Lower leg skin (tissue), 3 donors: ENCODE results near the gene CDC16.

ENCODE experiments used
- POLR2A ChIP-seq, 2 donors: fragments of 450-650 bp; IDR thresholded peaks; one replicate each; pipeline ENCODE4 v1.6.1; 2016 to 2017; ENCODE audit warnings: antibody characterized with exemption in 2 of 2, mild to moderate bottlenecking in 1 of 2, moderate library complexity in 1 of 2
- TF ChIP-seq, protein P1 (sequence below), 3 donors: fragments of 450-650 bp; IDR thresholded peaks; one replicate each; pipeline ENCODE4 v1.5.1; 2016; ENCODE audit warnings: antibody characterized with exemption in 3 of 3, mild to moderate bottlenecking in 3 of 3, moderate library complexity in 2 of 3

GRCh38 chr13:114264886-114265611 lies 30.4 kb downstream of the CDC16 start:
- no peak for TF ChIP-seq POLR2A (IDR thresholded peaks at IDR 0.05)
- TF ChIP-seq, protein P1, sequence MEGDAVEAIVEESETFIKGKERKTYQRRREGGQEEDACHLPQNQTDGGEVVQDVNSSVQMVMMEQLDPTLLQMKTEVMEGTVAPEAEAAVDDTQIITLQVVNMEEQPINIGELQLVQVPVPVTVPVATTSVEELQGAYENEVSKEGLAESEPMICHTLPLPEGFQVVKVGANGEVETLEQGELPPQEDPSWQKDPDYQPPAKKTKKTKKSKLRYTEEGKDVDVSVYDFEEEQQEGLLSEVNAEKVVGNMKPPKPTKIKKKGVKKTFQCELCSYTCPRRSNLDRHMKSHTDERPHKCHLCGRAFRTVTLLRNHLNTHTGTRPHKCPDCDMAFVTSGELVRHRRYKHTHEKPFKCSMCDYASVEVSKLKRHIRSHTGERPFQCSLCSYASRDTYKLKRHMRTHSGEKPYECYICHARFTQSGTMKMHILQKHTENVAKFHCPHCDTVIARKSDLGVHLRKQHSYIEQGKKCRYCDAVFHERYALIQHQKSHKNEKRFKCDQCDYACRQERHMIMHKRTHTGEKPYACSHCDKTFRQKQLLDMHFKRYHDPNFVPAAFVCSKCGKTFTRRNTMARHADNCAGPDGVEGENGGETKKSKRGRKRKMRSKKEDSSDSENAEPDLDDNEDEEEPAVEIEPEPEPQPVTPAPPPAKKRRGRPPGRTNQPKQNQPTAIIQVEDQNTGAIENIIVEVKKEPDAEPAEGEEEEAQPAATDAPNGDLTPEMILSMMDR (IDR thresholded peaks at IDR 0.05), result no peak
